Upper lobe of right lung (tissue), 1 donor: ENCODE results near the gene RIN3. TPM values are rescaled to one million over a fixed set of nuclear protein-coding genes. Genes with fewer than 3 reads are reported as not detected.
A peak's percentile ranks its signal among the peaks of the same experiment; 100 is the strongest.

Experiments
- ATAC-seq: fragments of 200-7000 bp; cut with Tn5 transposase; one replicate; pipeline ENCODE4 v1.9.1; 2020; ENCODE audit warnings: mild to moderate bottlenecking, moderate library complexity
- DNase-seq: peaks from one replicate; pipeline ENCODE4 v3.0.0-alpha.2; 2020
- H3K27ac ChIP-seq: fragments of 200-600 bp; one replicate; pipeline ENCODE4 v1.8.0; 2022
- H3K27me3 ChIP-seq: fragments of 200-600 bp; one replicate; pipeline ENCODE4 v1.8.0; 2022; ENCODE audit warnings: mild to moderate bottlenecking
- H3K36me3 ChIP-seq: fragments of 200-600 bp; one replicate; pipeline ENCODE4 v1.8.0; 2022
- H3K4me1 ChIP-seq: fragments of 200-600 bp; one replicate; pipeline ENCODE4 v1.8.0; 2022
- H3K4me3 ChIP-seq: fragments of 200-600 bp; one replicate; pipeline ENCODE4 v1.8.0; 2022; ENCODE audit warnings: mild to moderate bottlenecking
- H3K9me3 ChIP-seq: fragments of 200-600 bp; one replicate; pipeline ENCODE4 v1.8.0; 2022
- CTCF ChIP-seq: fragments of 200-600 bp; IDR thresholded peaks from one replicate; pipeline ENCODE4 v1.8.0; 2022; ENCODE audit warnings: antibody characterized with exemption
- intact Hi-C: fragments of 100-400 bp; cut with DNase I; formaldehyde crosslinking; loops from one replicate; pipeline ENCODE4 v1.11.0; 2022
- total RNA-seq: library from RNA; stranded (reverse); fragmentation: NEBNext Ultra II Directional; extraction: Animal tissue kit (Norgen Biotek cat#: 25700); gene quantifications from one replicate; pipeline ENCODE4 v1.2.1, GENCODE V29; 2021
- donor health status: DM: no; HTN: yes; CAD: no; lungs with severe emphysema.

The RIN3 gene
- total RNA-seq, 1 donor from 2014 or later, result 56.0 TPM

- Histone ChIP-seq H3K27me3 (no peaks in the 10 kb centered on the region), H3K9me3 (no peaks in the 10 kb centered on the region), H3K4me1 (peaks cover 42% of the 10 kb centered on the region), H3K36me3 (peaks cover 8% of the 10 kb centered on the region), H3K27ac (peak overlapping the region; percentile 80), H3K4me3 (no peak overlapping the region)
- DNase-seq (no peak), ATAC-seq (no peak)
- intact Hi-C loops, result no loop called here
- no peak for TF ChIP-seq CTCF
These were observed 213.3 kb downstream of the RIN3 start for GRCh38 chr14:92726933-92727262.

GRCh38 chr14:92728759-92729364, 215.3 kb downstream of the RIN3 start:
- TF ChIP-seq CTCF, result no peak
- H3K4me3 ChIP-seq, result no peak overlapping the region
- H3K4me1 ChIP-seq, result peaks cover 39% of the 10 kb centered on the region
- H3K27ac ChIP-seq, result no peak overlapping the region
- DNase-seq (no peak), ATAC-seq (peak; percentile 47)
- H3K36me3 ChIP-seq, result peaks cover 13% of the 10 kb centered on the region
- H3K27me3 ChIP-seq, result no peaks in the 10 kb centered on the region
- no peaks in the 10 kb centered on the region for H3K9me3 ChIP-seq
- intact Hi-C loops, result no loop called here

DNA sequence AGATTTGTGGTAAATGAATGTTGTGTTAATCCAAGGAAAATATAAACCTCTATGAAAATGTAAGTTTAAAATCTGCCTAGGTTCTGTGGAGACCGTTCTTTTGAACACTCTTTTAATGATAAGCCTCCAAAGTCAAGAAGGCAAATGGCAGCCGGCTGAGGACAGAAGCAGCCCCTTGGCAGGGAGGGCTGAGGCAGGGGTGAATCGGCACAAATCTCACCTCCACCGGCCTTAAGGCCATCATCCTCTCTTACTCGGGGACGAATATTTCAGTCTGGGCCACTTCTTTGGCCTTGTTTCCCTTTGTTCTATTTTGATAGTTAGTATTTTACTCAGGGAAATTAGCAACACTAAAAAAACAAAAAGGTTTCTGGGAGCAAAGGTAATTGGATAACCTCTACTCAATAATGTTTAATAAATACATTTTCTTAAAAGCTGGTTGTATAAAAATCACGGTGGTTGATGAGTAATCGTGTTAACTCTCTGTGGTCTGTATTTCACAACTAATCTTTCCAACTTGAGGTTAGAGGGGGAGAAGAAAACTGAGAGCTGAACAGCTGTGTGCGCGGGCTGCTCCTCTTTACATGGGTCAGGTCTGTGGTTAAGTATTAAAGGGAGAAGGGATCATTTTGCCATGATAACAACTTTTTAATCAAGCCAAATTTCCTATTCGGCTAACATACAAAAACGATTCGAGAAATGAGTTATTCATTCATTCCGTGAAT, 216.2 kb downstream of the RIN3 start:
- H3K4me1 ChIP-seq, result peaks cover 32% of the 10 kb centered on the region

DNA sequence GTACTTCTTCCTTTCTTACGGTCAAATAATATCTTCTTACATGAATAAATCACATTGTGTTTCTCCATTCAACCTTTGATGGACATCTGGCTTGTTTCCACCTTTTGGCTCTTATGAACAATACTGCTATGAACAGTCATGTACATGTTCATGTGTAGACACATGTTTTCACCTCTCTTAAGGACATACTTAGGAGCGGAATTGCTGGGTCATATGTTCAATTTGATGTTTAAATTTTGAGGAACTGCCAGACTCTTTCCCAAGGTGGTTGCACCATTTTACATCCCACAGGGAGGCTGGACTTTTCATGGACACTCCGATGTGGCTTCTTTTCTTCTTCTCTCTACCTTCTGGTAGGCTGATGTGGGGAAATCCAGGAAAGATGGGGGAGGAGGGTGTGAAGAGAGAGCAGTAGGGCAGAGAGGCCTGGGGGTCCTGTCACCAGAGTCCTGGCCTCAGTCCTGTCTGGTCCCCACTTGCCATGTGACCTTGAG, 218.1 kb downstream of the RIN3 start:
- no peak for TF ChIP-seq CTCF
- Histone ChIP-seq H3K4me1 (peaks cover 15% of the 10 kb centered on the region), H3K27ac (no peak overlapping the region), H3K9me3 (no peaks in the 10 kb centered on the region), H3K27me3 (no peaks in the 10 kb centered on the region), H3K36me3 (peaks cover 13% of the 10 kb centered on the region), H3K4me3 (no peak overlapping the region)
- no peak for ATAC-seq
- DNase-seq, result no peak
- intact Hi-C loops, result no loop called here

More for the DNA sequence above, 216.2 kb downstream of the RIN3 start:
- DNase-seq, result no peak
- intact Hi-C loops, result no loop called here
- H3K36me3 ChIP-seq, result peaks cover 13% of the 10 kb centered on the region
- no peak overlapping the region for H3K27ac ChIP-seq
- H3K9me3 ChIP-seq, result no peaks in the 10 kb centered on the region
- ATAC-seq, result no peak
- H3K4me3 ChIP-seq, result no peak overlapping the region
- H3K27me3 ChIP-seq, result no peaks in the 10 kb centered on the region
- no peak for TF ChIP-seq CTCF

DNA sequence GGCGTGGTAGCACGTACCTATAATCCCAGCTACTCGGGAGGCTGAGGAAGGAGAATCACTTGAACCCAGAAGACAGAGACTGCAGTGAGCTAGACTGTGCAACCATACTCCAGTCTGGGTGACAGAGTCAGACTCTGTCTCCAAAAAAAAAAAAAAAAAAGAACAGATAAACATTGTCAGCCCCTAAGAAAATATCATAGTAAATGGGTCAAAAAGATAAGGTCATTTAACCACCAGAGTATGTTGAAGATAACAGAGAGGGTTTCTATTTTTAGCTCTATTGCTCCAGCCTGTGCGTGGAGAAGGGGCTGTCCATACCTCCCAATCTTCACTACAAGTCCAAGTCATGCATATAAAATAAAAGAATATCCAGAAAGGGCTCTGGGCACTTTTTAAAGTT, 219.4 kb downstream of the RIN3 start:
- Histone ChIP-seq H3K27me3 (no peaks in the 10 kb centered on the region), H3K4me3 (no peak overlapping the region), H3K36me3 (peaks cover 13% of the 10 kb centered on the region), H3K9me3 (no peaks in the 10 kb centered on the region), H3K4me1 (peaks cover 20% of the 10 kb centered on the region), H3K27ac (no peak overlapping the region)
- intact Hi-C loops, result no loop called here
- DNase-seq, result no peak
- no peak for TF ChIP-seq CTCF
- no peak for ATAC-seq
